ENCODE data around the gene CEACAM1.

CEACAM1 gene

DNA sequence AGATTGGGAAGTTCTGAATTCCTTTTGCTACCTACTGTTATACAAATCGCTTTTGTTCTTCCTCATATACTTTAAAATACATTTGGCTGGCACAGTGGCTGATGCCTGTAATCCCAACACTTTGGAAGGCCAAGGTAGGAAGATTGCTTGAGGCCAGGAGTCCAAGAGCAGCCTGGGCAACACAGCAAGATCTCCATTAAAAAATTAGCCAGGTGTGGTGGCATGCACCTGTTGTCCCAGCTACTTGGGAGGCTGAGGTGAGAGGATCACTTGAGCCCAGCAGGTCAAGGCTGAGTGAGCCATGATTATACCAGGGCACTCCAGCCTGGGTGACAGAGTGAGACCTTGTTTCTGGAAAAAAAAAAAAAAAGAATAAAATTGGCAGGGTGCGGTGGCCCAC, 51.2 kb downstream of the CEACAM1 start:
- TF ChIP-seq, protein P1, sequence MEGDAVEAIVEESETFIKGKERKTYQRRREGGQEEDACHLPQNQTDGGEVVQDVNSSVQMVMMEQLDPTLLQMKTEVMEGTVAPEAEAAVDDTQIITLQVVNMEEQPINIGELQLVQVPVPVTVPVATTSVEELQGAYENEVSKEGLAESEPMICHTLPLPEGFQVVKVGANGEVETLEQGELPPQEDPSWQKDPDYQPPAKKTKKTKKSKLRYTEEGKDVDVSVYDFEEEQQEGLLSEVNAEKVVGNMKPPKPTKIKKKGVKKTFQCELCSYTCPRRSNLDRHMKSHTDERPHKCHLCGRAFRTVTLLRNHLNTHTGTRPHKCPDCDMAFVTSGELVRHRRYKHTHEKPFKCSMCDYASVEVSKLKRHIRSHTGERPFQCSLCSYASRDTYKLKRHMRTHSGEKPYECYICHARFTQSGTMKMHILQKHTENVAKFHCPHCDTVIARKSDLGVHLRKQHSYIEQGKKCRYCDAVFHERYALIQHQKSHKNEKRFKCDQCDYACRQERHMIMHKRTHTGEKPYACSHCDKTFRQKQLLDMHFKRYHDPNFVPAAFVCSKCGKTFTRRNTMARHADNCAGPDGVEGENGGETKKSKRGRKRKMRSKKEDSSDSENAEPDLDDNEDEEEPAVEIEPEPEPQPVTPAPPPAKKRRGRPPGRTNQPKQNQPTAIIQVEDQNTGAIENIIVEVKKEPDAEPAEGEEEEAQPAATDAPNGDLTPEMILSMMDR (IDR thresholded peaks at IDR 0.05; ENCODE audit: low read depth, low read length, missing control alignments) = no peak
- no peak for DNase-seq (ENCODE audit: low read depth)
- no peak overlapping the region for H3K4me3 ChIP-seq (ENCODE audit: low read depth, low read length)
- in situ Hi-C loops (cut with HindIII; ENCODE audit: low sequenced_read_pairs) = no loop called here

DNA sequence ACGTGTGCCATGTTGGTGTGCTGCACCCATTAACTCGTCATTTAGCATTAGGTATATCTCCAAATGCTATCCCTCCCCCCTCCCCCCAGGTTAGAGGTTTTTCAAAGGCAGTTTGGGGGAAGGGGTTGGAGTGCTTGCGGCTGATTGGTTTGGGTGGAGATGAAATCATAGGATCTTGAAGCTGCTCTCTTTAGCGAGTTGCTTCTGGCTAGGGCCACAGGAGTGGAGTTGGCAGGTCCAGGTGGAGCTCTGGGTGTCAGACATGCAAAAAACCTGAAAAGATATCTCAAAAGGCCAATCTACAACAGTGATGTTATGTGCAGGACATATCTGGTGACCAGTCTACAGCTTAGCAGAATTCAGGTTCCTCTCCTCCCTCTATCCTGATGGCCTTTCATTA, 52.9 kb downstream of the CEACAM1 start:
- TF ChIP-seq, protein P1 (IDR thresholded peaks at IDR 0.05; ENCODE audit: low read depth, low read length, missing control alignments) = no peak
- no peak for DNase-seq (ENCODE audit: low read depth)
- in situ Hi-C loops (cut with HindIII; ENCODE audit: low sequenced_read_pairs) = no loop called here
- no peak overlapping the region for H3K4me3 ChIP-seq (ENCODE audit: low read depth, low read length)

DNA sequence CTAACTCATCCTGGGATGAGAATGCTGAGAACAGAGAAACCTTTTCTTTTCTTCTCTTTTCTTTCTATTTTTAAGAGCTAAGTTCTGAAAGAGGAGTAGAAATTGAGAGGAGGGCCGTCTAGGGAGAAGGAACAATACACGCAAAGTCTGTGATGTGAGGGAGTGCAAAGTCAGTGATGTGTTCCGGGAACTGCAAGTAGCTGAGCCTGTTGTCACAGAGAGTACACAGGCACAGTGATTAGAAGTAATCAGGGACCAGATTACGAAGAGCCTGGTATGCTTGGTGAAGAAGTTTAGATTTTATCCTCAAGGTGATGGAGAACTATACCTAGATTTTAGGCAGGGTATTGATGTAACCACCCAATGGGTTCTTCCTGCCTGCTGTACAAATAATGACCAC, 53.5 kb downstream of the CEACAM1 start:
- no peak overlapping the region for H3K4me3 ChIP-seq (ENCODE audit: low read depth, low read length)
- in situ Hi-C loops (cut with HindIII; ENCODE audit: low sequenced_read_pairs) = no loop called here
- TF ChIP-seq, protein P1 (IDR thresholded peaks at IDR 0.05; ENCODE audit: low read depth, low read length, missing control alignments) = no peak
- DNase-seq (ENCODE audit: low read depth) = no peak

DNA sequence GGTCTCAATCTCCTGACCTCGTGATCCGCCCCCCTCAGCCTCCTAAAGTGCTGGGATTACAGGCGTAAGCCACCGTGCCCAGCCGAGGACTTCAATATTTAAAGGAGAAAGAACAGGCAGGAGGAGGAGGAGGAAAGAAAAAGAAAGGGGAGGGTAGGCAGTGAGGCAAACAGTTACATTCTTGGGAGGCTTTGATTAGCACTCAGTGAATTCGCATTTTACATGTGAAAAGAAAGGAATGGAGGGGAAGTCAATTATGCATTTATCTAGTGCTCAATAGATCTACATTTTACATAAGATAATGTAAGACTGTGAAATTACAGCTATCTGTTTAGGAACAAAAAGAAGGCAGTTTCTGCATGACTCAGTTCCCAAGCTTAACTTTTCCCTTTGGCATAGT, 54.6 kb downstream of the CEACAM1 start:
- in situ Hi-C loops (cut with HindIII; ENCODE audit: low sequenced_read_pairs) = no loop called here
- H3K4me3 ChIP-seq (ENCODE audit: low read depth, low read length) = no peak overlapping the region
- no peak for DNase-seq (ENCODE audit: low read depth)
- TF ChIP-seq, protein P1 (IDR thresholded peaks at IDR 0.05; ENCODE audit: low read depth, low read length, missing control alignments) = no peak

DNA sequence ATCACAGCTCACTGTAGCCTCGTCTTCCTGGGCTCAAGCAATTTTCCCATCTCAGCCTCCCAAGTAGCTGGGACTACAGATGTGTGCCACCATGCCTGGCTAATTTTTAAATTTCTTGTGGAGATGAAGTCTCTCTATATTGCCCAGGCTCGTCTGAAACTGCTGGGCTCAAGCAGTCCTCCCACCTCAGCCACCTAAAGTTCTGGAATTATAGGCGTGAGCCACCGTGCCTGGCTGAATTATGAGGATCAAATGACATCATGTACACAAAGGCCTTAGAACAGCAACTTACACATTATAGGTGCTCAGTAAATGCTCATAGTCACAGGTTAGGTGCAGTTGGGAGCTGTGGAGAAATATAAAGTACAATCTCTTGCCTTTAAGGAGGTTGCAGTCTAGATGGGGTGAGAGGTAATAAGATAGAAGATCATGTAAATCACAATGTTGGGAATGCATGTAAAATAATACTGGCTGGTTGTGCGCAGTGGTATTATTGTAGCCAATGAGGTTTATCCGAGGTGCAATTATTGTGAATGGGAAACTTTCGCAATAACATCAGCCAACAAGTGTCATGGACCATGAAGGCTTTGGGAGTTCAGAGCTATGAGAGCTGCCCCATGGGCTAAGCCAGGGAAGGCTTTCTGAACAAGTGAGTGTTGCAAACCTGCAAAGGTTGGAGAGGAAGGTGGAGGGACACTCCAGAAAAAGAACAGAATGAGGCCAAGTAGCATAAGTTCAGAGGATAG, 55.7 kb downstream of the CEACAM1 start:
- TF ChIP-seq, protein P1 (IDR thresholded peaks at IDR 0.05; ENCODE audit: low read depth, low read length, missing control alignments) = no peak
- in situ Hi-C loops (cut with HindIII; ENCODE audit: low sequenced_read_pairs) = no loop called here
- DNase-seq (ENCODE audit: low read depth) = no peak
- H3K4me3 ChIP-seq (ENCODE audit: low read depth, low read length) = no peak overlapping the region

DNA sequence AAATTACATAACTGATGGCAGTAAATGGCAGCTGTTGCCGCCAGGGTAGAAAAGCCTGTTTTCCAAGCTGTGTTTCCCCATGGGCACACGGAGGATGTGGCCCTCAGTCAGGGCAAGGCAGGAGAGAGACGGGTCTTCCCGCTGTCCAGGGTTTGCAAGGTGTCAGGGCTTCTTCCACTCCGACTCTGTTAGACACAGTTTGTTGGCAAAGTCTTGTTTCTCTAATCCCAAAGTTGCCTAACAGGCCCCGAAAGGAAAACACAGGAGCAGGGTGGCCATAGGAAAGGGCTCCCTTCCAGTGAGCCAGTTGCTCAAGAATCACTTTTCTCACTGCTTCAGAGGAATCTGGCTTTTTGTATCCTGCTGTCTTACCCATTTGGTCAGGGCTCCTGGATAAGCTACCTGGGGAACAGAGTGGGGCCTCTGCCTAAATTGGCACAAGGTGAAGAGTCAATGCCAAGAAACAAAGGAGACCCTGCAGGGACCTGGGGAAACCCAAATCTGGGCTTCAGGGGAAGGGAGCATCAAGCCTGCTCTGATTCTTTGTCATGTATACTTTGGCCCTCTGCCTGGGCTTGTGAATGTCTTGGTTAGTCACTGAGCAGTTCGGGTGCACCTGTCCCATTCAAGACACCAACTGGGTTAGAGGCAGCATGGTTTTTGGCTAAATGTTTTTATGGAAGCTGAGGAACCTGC, 56.6 kb downstream of the CEACAM1 start:
- TF ChIP-seq, protein P1 (IDR thresholded peaks at IDR 0.05; ENCODE audit: low read depth, low read length, missing control alignments) = no peak
- no peak for DNase-seq (ENCODE audit: low read depth)
- no peak overlapping the region for H3K4me3 ChIP-seq (ENCODE audit: low read depth, low read length)
- in situ Hi-C loops (cut with HindIII; ENCODE audit: low sequenced_read_pairs) = no loop called here

Data from astrocyte of the cerebellum (primary cell).